ENCODE results near the gene ARL15. TPM values are rescaled to one million over a fixed set of nuclear protein-coding genes. Genes with fewer than 3 reads are reported as not detected.

Gene ARL15
- total RNA-seq, 1 experiment from 2014 or later = 18.3 TPM

DNA sequence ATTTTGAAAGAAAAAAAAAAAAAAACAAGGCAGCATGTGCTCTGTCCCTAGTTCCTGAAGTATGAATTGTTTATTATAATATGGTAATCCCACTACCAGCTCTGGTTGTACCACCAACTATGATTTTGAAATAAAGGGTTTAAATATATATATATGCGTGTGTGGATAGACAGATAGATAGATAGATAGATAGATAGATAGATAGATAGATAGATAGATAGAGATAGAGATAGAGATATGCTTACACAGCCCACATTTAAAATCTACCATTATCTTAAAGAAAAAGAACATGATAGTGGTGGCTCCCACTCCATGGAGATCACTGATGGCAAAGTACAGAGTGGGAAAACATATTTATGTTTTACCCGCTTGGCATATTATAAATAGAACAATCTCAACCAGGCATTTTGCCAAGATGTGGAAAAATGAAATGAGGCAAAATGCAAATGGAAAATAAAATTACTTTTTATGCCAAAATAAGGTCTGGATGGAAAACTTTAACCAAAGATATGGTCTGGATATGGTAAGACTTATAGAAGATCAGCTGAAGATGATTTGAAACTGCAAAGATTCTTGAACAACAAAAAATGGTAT lies 170.0 kb downstream of the ARL15 start:
- CTCF ChIA-PET = no interaction called here
- POLR2A ChIA-PET (ENCODE audit: low non-redundant PET) = no interaction called here
- intact Hi-C loops (cut with micrococcal nuclease; ENCODE audit: unreplicated experiment) = no loop called here
- DNase-seq (ENCODE audit: low spot score) = no peak
- Histone ChIP-seq H3K4me3 (ENCODE audit: low read depth, low read length, poor library complexity, severe bottlenecking) (no peak overlapping the region), H3K4me1 (ENCODE audit: insufficient read depth, low read length, poor library complexity, severe bottlenecking) (no peaks in the 10 kb centered on the region), H3K27me3 (replicated peaks; ENCODE audit: insufficient read depth, low read depth, low read length, poor library complexity) (no peaks in the 10 kb centered on the region), H3K36me3 (ENCODE audit: insufficient read depth, low read length, poor library complexity, severe bottlenecking) (no peaks in the 10 kb centered on the region), H3K9me3 (ENCODE audit: low read depth, low read length, poor library complexity, severe bottlenecking) (no peaks in the 10 kb centered on the region), H3K27ac (ENCODE audit: low read depth, low read length, poor library complexity, severe bottlenecking) (no peak overlapping the region)
- TF ChIP-seq, protein P1, sequence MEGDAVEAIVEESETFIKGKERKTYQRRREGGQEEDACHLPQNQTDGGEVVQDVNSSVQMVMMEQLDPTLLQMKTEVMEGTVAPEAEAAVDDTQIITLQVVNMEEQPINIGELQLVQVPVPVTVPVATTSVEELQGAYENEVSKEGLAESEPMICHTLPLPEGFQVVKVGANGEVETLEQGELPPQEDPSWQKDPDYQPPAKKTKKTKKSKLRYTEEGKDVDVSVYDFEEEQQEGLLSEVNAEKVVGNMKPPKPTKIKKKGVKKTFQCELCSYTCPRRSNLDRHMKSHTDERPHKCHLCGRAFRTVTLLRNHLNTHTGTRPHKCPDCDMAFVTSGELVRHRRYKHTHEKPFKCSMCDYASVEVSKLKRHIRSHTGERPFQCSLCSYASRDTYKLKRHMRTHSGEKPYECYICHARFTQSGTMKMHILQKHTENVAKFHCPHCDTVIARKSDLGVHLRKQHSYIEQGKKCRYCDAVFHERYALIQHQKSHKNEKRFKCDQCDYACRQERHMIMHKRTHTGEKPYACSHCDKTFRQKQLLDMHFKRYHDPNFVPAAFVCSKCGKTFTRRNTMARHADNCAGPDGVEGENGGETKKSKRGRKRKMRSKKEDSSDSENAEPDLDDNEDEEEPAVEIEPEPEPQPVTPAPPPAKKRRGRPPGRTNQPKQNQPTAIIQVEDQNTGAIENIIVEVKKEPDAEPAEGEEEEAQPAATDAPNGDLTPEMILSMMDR (conservative IDR thresholded peaks at IDR 0.05; ENCODE audit: low read depth, low read length) = no peak
- TF ChIP-seq EZH2 (IDR thresholded peaks at IDR 0.05; ENCODE audit: borderline replicate concordance, low read depth, low read length, poor library complexity, severe bottlenecking) = no peak
- BruUV-seq (replicated peaks) = no TSS peak

DNA sequence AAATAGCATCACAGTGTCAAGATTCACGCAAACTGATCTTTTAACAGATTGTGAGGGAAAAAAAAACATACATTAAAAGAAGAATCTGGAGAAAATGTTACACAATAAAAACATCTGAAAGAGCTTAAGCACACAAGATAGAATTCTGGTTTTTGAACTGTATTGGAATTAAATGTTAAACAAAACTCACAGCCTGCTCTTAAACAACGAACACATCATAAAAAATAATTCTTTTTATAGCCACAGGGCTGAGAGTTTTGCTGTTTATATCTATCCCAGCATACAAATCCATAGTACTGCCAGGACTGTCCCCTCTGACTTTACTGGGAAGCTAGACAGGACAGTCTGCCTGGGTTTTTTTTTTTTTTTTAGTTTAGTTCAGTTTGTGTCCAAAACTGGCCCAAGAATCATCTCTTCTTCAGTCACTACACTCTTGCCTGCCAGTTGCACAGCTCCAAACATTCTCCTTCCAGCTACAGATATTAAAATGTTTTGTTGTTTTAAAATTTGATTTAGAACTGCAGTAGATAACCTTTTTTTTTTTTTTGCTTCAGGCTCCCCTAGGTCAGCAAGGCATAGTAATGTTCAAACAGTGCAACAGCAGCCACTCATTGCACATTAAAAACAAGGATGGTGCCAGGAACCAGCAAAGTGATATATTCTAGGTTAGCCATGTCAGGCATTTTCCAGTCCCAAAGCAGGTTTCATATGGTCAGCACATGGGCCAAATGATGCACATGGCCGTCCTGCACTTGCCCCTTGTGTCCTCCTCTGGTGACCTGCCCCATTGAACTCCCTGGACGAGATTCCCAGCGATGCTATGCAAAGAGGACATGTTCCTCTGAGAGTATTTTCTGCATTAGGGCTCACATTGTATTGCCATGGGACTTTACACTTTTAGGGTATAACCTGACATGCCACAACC lies 173.6 kb downstream of the ARL15 start:
- Histone ChIP-seq H3K36me3 (ENCODE audit: insufficient read depth, low read length, poor library complexity, severe bottlenecking) (no peaks in the 10 kb centered on the region), H3K4me3 (ENCODE audit: low read depth, low read length, poor library complexity, severe bottlenecking) (no peak overlapping the region), H3K9me3 (ENCODE audit: low read depth, low read length, poor library complexity, severe bottlenecking) (no peaks in the 10 kb centered on the region), H3K27ac (ENCODE audit: low read depth, low read length, poor library complexity, severe bottlenecking) (no peak overlapping the region), H3K27me3 (replicated peaks; ENCODE audit: insufficient read depth, low read depth, low read length, poor library complexity) (no peaks in the 10 kb centered on the region), H3K4me1 (ENCODE audit: insufficient read depth, low read length, poor library complexity, severe bottlenecking) (no peaks in the 10 kb centered on the region)
- intact Hi-C loops (cut with micrococcal nuclease; ENCODE audit: unreplicated experiment) = no loop called here
- TF ChIP-seq, protein P1 (conservative IDR thresholded peaks at IDR 0.05; ENCODE audit: low read depth, low read length) = no peak
- no peak for TF ChIP-seq EZH2 (IDR thresholded peaks at IDR 0.05; ENCODE audit: borderline replicate concordance, low read depth, low read length, poor library complexity, severe bottlenecking)
- no peak for DNase-seq (ENCODE audit: low spot score)
- POLR2A ChIA-PET (ENCODE audit: low non-redundant PET) = no interaction called here
- CTCF ChIA-PET = interaction anchor here (0.6 kb wide), 2 partner anchors 18 to 71 kb away, joined by 4 to 6 read pairs; no protein-coding TSS in a partner anchor
- no TSS peak for BruUV-seq (replicated peaks)

DNA sequence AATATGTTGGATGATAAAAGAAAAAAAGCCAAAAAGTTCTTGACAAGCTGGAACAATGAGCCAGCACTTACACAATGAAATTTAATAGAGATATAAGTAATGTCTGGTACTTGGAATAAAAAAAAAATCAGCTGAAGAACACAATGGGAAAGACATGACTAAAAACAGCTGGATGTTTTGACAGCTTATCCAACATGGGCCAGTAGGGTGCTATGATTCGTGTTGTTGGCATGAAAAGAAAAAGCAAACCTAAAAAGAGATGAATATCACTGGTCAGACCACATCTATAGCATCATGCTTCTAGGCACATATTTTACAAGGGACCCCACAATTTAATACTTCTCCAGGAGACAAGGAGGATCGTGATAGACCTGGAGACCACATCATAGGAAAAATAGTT lies 175.3 kb downstream of the ARL15 start:
- TF ChIP-seq, protein P1 (conservative IDR thresholded peaks at IDR 0.05; ENCODE audit: low read depth, low read length) = no peak
- TF ChIP-seq EZH2 (IDR thresholded peaks at IDR 0.05; ENCODE audit: borderline replicate concordance, low read depth, low read length, poor library complexity, severe bottlenecking) = no peak
- CTCF ChIA-PET = no interaction called here
- BruUV-seq (replicated peaks) = no TSS peak
- POLR2A ChIA-PET (ENCODE audit: low non-redundant PET) = no interaction called here
- Histone ChIP-seq H3K27ac (ENCODE audit: low read depth, low read length, poor library complexity, severe bottlenecking) (no peak overlapping the region), H3K9me3 (ENCODE audit: low read depth, low read length, poor library complexity, severe bottlenecking) (no peaks in the 10 kb centered on the region), H3K36me3 (ENCODE audit: insufficient read depth, low read length, poor library complexity, severe bottlenecking) (no peaks in the 10 kb centered on the region), H3K27me3 (replicated peaks; ENCODE audit: insufficient read depth, low read depth, low read length, poor library complexity) (no peaks in the 10 kb centered on the region), H3K4me3 (ENCODE audit: low read depth, low read length, poor library complexity, severe bottlenecking) (no peak overlapping the region), H3K4me1 (ENCODE audit: insufficient read depth, low read length, poor library complexity, severe bottlenecking) (no peaks in the 10 kb centered on the region)
- no peak for DNase-seq (ENCODE audit: low spot score)
- intact Hi-C loops (cut with micrococcal nuclease; ENCODE audit: unreplicated experiment) = no loop called here
